Measurements from ENCODE around the gene PIGU. TPM values are rescaled to one million over a fixed set of nuclear protein-coding genes. Genes with fewer than 3 reads are reported as not detected.
A peak's percentile ranks its signal among the peaks of the same experiment; 100 is the strongest.
"Not testable (repeated sequence)": the region's sequence is repeated elsewhere in the genome, so short reads cannot be mapped to it uniquely, and the experiment has no call there.

The PIGU gene
- total and polyA plus RNA-seq, 9 of the 15 experiments (the other 6 are each of a cell fraction or from before 2014, with no cell fraction given) = 6.5 to 100 (median 28.1) TPM

DNA sequence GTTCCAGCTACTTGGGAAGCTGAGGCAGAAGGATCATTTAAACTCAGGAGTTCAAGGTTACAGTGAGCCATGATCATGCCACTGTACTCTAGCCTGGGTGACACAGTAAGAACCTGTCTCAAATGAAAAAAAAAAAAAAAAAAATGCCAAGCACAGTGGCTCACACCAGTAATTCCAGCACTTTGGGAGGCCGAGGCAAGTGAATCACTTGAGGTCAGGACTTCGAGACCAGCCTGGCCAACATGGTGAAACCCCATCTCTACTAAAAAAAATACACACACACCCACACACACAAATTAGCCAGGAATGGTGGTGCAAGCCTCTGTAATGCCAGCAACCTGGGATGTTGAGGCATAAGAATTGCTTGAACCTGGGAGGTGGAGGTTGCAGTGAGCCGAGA lies 45.7 kb upstream of the PIGU start:
- ChIA-PET CTCF (ENCODE audit: low intra/inter-chr PET ratio) (interaction anchor here (0.6 kb wide), 1 partner anchor 532 kb away, joined by 5 read pairs; no protein-coding TSS in a partner anchor), POLR2A (interaction anchor here (1.4 kb wide), 2 partner anchors 9 to 12 kb away, joined by 4 read pairs; no protein-coding TSS in a partner anchor)
- H3K4me2 ChIP-seq (ENCODE audit: insufficient read depth, low read length); H3K4me3 ChIP-seq; DNase-seq (ENCODE audit: extremely low read depth in 1 of 4, low spot score in 3 of 4); H2AFZ ChIP-seq (ENCODE audit: low read depth, low read length); H3K79me2 ChIP-seq (ENCODE audit: control insufficient read depth, insufficient read depth, low read length); H3K27me3 ChIP-seq (ENCODE audit: control insufficient read depth in 2 of 2, insufficient read depth in 2 of 2, low read length in 2 of 2); H3K9me1 ChIP-seq (ENCODE audit: control insufficient read depth, insufficient read depth, low read length); H3K4me1 ChIP-seq (replicated peaks in 1 of 2; ENCODE audit: control insufficient read depth in 2 of 2, insufficient read depth in 2 of 2, low read length in 2 of 2); FAIRE-seq; H3K27ac ChIP-seq (ENCODE audit: extremely low read depth, low read depth, low read length); intact Hi-C loops (cut with micrococcal nuclease); H3K9me3 ChIP-seq (replicated peaks; ENCODE audit: control insufficient read depth, insufficient read depth, low read depth, low read length); in situ Hi-C loops (cut with MboI); H4K20me1 ChIP-seq (replicated peaks; ENCODE audit: control insufficient read depth, insufficient read depth, low read length); BruUV-seq (replicated peaks); ATAC-seq; H3K9ac ChIP-seq (ENCODE audit: insufficient read depth in 1 of 2, low read depth in 2 of 2, low read length in 2 of 2): not testable (repeated sequence)
- 100% methylated on average over 2 of the region's 3 CpGs for WGBS (ENCODE audit: insufficient coverage, low coverage, missing lambda C conversion rate)
- H3K36me3 ChIP-seq (ENCODE audit: control insufficient read depth, insufficient read depth, low read length) = peaks cover 40% of the 10 kb centered on the region; the same call in 2 of the 3 replicates

GRCh38 chr20:34720266-34720665 lies 43.4 kb upstream of the PIGU start:
- no peaks in the 10 kb centered on the region for H3K9me1 ChIP-seq (ENCODE audit: control insufficient read depth, insufficient read depth, low read length)
- ATAC-seq (no peak), FAIRE-seq (no peak), DNase-seq (ENCODE audit: extremely low read depth in 1 of 4, low spot score in 3 of 4) (no peak)
- H3K4me3 ChIP-seq = no peak overlapping the region
- H3K27me3 ChIP-seq (ENCODE audit: control insufficient read depth in 2 of 2, insufficient read depth in 2 of 2, low read length in 2 of 2) = no peaks in the 10 kb centered on the region
- peaks cover 27% of the 10 kb centered on the region; the same call in 2 of the 3 replicates for H3K36me3 ChIP-seq (ENCODE audit: control insufficient read depth, insufficient read depth, low read length)
- TF ChIP-seq SMARCE1 (IDR thresholded peaks at IDR 0.05) (no peak), PBX2 (CRISPR knock-in tag; IDR thresholded peaks at IDR 0.05; ENCODE audit: low read depth) (no peak), PBX2 (tag; conservative IDR thresholded peaks at IDR 0.05; ENCODE audit: low read depth) (peak; percentile 43; the same call in 1 of the 2 replicates)
- TF ChIP-seq, protein P1, sequence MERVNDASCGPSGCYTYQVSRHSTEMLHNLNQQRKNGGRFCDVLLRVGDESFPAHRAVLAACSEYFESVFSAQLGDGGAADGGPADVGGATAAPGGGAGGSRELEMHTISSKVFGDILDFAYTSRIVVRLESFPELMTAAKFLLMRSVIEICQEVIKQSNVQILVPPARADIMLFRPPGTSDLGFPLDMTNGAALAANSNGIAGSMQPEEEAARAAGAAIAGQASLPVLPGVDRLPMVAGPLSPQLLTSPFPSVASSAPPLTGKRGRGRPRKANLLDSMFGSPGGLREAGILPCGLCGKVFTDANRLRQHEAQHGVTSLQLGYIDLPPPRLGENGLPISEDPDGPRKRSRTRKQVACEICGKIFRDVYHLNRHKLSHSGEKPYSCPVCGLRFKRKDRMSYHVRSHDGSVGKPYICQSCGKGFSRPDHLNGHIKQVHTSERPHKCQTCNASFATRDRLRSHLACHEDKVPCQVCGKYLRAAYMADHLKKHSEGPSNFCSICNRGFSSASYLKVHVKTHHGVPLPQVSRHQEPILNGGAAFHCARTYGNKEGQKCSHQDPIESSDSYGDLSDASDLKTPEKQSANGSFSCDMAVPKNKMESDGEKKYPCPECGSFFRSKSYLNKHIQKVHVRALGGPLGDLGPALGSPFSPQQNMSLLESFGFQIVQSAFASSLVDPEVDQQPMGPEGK (CRISPR knock-in tag; IDR thresholded peaks at IDR 0.05; ENCODE audit: borderline replicate concordance) = no peak
- H4K20me1 ChIP-seq (replicated peaks; ENCODE audit: control insufficient read depth, insufficient read depth, low read length) = no peaks in the 10 kb centered on the region
- H3K9ac ChIP-seq (ENCODE audit: insufficient read depth in 1 of 2, low read depth in 2 of 2, low read length in 2 of 2) = no peak overlapping the region
- intact Hi-C loops (cut with micrococcal nuclease) (no loop called here), in situ Hi-C loops (cut with MboI) (no loop called here)
- H3K4me1 ChIP-seq (replicated peaks in 1 of 2; ENCODE audit: control insufficient read depth in 2 of 2, insufficient read depth in 2 of 2, low read length in 2 of 2) = peaks cover 3% of the 10 kb centered on the region in 2 experiments; a peak in 3 of 5 replicates
- H3K9me3 ChIP-seq (replicated peaks; ENCODE audit: control insufficient read depth, insufficient read depth, low read depth, low read length) = no peaks in the 10 kb centered on the region
- WGBS (ENCODE audit: insufficient coverage, low coverage, missing lambda C conversion rate) = 50% methylated on average over 2 of the region's 2 CpGs
- no peaks in the 10 kb centered on the region for H3K79me2 ChIP-seq (ENCODE audit: control insufficient read depth, insufficient read depth, low read length)
- ChIA-PET CTCF (ENCODE audit: low intra/inter-chr PET ratio) (no interaction called here), POLR2A (interaction anchor here (0.6 to 0.9 kb wide), 4 partner anchors 12 to 123 kb away, joined by 3 to 4 read pairs (median 3); no protein-coding TSS in a partner anchor)
- no peak overlapping the region for H3K27ac ChIP-seq (ENCODE audit: extremely low read depth, low read depth, low read length)
- no TSS peak for BruUV-seq (replicated peaks)
- H3K4me2 ChIP-seq (ENCODE audit: insufficient read depth, low read length) = no peak overlapping the region
- H2AFZ ChIP-seq (ENCODE audit: low read depth, low read length) = no peak overlapping the region

All from K562 (cell line).